WTC11 (cell line): ENCODE measurements around the gene PAEP.

Source experiments
- TF ChIP-seq, protein P1 (sequence below): sonication (generic); formaldehyde crosslinking; IDR thresholded peaks from 2 replicates; pipeline ENCODE4 v1.8.1; 2023; ENCODE audit warnings: mild to moderate bottlenecking, missing genetic modification reagents, moderate library complexity
- TF ChIP-seq, protein P2 (sequence below): sonication (generic); formaldehyde crosslinking; IDR thresholded peaks from 2 replicates; pipeline ENCODE4 v1.8.0; 2022; ENCODE audit warnings: mild to moderate bottlenecking, missing genetic modification reagents
- TF ChIP-seq, protein P3 (sequence below): fragments of 200-600 bp; IDR thresholded peaks from 2 replicates; pipeline ENCODE4 v1.8.0; 2022; ENCODE audit warnings: antibody characterized with exemption

DNA sequence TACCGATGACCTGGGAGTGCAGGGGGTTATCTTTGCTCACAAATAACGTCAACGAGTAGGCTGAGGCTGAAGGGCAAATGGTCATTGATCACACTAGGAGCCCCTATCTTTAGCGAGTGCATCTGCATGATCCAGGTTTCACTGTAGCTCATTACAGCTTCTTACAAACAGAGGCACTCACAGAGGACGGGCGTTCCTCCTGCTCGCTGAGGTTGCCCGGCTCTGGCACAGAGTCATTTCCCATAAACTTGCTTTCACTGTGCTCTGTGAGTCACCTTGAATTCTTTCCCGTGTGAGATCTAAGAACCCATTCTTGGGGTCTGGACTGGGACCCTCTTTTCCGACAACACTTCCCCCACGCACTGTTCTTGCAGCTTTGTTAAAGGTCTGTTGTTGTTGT is 1.9 kb upstream of the PAEP start:
- TF ChIP-seq, protein P1, sequence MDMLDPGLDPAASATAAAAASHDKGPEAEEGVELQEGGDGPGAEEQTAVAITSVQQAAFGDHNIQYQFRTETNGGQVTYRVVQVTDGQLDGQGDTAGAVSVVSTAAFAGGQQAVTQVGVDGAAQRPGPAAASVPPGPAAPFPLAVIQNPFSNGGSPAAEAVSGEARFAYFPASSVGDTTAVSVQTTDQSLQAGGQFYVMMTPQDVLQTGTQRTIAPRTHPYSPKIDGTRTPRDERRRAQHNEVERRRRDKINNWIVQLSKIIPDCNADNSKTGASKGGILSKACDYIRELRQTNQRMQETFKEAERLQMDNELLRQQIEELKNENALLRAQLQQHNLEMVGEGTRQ (CRISPR knock-in tag): no peak
- TF ChIP-seq, protein P2, sequence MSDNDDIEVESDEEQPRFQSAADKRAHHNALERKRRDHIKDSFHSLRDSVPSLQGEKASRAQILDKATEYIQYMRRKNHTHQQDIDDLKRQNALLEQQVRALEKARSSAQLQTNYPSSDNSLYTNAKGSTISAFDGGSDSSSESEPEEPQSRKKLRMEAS (CRISPR knock-in tag): no peak
- TF ChIP-seq, protein P3, sequence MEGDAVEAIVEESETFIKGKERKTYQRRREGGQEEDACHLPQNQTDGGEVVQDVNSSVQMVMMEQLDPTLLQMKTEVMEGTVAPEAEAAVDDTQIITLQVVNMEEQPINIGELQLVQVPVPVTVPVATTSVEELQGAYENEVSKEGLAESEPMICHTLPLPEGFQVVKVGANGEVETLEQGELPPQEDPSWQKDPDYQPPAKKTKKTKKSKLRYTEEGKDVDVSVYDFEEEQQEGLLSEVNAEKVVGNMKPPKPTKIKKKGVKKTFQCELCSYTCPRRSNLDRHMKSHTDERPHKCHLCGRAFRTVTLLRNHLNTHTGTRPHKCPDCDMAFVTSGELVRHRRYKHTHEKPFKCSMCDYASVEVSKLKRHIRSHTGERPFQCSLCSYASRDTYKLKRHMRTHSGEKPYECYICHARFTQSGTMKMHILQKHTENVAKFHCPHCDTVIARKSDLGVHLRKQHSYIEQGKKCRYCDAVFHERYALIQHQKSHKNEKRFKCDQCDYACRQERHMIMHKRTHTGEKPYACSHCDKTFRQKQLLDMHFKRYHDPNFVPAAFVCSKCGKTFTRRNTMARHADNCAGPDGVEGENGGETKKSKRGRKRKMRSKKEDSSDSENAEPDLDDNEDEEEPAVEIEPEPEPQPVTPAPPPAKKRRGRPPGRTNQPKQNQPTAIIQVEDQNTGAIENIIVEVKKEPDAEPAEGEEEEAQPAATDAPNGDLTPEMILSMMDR: no peak
